Breast epithelium (tissue), 3 donors: ENCODE measurements around the gene NEURL3.

ENCODE experiments used
- POLR2A ChIP-seq: fragments of 450-650 bp; IDR thresholded peaks from one replicate; pipeline ENCODE4 v1.6.1; 2016; ENCODE audit warnings: antibody characterized with exemption, mild to moderate bottlenecking, moderate library complexity
- TF ChIP-seq, protein P1 (sequence below), 3 donors: fragments of 450-650 bp; IDR thresholded peaks; one replicate each; pipeline ENCODE4 v1.5.1; 2016 to 2017; ENCODE audit warnings: antibody characterized with exemption in 3 of 3, mild to moderate bottlenecking in 3 of 3, moderate library complexity in 3 of 3

- TF ChIP-seq, protein P1, sequence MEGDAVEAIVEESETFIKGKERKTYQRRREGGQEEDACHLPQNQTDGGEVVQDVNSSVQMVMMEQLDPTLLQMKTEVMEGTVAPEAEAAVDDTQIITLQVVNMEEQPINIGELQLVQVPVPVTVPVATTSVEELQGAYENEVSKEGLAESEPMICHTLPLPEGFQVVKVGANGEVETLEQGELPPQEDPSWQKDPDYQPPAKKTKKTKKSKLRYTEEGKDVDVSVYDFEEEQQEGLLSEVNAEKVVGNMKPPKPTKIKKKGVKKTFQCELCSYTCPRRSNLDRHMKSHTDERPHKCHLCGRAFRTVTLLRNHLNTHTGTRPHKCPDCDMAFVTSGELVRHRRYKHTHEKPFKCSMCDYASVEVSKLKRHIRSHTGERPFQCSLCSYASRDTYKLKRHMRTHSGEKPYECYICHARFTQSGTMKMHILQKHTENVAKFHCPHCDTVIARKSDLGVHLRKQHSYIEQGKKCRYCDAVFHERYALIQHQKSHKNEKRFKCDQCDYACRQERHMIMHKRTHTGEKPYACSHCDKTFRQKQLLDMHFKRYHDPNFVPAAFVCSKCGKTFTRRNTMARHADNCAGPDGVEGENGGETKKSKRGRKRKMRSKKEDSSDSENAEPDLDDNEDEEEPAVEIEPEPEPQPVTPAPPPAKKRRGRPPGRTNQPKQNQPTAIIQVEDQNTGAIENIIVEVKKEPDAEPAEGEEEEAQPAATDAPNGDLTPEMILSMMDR (IDR thresholded peaks at IDR 0.05): peak; percentile 94 to 98 (median 98)
- no peak for TF ChIP-seq POLR2A
Observed at GRCh38 chr2:96509114-96509846, 4.1 kb upstream of the NEURL3 start.
